H1 (cell line): Measurements from ENCODE around the gene CWC27.

Source experiments
- CTBP2 ChIP-seq: IDR thresholded peaks from 2 replicates; pipeline ENCODE4 v1.7.0; 2011; ENCODE audit warnings: borderline replicate concordance, mild to moderate bottlenecking, moderate library complexity, mixed read lengths, low read length; ENCODE audit not compliant: insufficient read depth, insufficient read length
- EZH2 ChIP-seq: fragments of 200-600 bp; sonication (generic); IDR thresholded peaks from 2 replicates; pipeline ENCODE4 v1.7.1; 2012; ENCODE audit warnings: low read depth, mild to moderate bottlenecking, moderate library complexity, low read length, inconsistent platforms; ENCODE audit not compliant: severe bottlenecking
- MAFK ChIP-seq: IDR thresholded peaks from 2 replicates; pipeline ENCODE4 v1.6.1; 2012; ENCODE audit warnings: low read depth, mild to moderate bottlenecking, improper control_type of control experiment, low read length
- USF2 ChIP-seq: IDR thresholded peaks from 2 replicates; pipeline ENCODE4 v1.6.1; 2011; ENCODE audit warnings: low read length, improper control_type of control experiment
- TF ChIP-seq, protein P1 (sequence below), 3 experiments: IDR thresholded peaks; 1 replicate in 2 of 3; 2 replicates in 1 of 3; pipeline versions ENCODE4 v1.5.1 to v1.6.1; 2011; ENCODE audit warnings: low read length in 3 of 3, mild to moderate bottlenecking in 3 of 3, inconsistent platforms in 2 of 3, low read depth in 1 of 3, moderate library complexity in 1 of 3; ENCODE audit not compliant: insufficient read depth in 1 of 3; ENCODE audit errors: control extremely low read depth in 1 of 3

DNA sequence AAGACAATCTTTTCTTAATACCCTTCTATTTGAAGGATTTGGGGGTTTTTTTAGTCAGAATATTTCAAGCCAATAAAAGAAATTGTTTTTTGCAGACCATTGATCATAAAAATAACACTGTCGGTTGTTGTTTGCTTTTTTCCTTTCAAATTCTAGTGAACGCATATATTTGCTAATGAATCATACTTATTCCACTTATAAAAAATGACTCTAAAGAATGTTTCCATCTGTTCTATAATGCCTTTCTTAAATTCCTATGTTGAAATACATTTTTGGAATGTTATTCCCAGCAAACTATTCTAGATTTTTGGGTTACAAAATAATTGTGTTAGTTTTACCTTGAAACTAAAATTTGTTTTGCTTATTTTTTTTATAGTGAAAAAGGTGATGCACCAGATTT is 32.2 kb downstream of the CWC27 start:
- TF ChIP-seq CTBP2 (no peak), MAFK (no peak), USF2 (no peak), EZH2 (no peak)
- TF ChIP-seq, protein P1, sequence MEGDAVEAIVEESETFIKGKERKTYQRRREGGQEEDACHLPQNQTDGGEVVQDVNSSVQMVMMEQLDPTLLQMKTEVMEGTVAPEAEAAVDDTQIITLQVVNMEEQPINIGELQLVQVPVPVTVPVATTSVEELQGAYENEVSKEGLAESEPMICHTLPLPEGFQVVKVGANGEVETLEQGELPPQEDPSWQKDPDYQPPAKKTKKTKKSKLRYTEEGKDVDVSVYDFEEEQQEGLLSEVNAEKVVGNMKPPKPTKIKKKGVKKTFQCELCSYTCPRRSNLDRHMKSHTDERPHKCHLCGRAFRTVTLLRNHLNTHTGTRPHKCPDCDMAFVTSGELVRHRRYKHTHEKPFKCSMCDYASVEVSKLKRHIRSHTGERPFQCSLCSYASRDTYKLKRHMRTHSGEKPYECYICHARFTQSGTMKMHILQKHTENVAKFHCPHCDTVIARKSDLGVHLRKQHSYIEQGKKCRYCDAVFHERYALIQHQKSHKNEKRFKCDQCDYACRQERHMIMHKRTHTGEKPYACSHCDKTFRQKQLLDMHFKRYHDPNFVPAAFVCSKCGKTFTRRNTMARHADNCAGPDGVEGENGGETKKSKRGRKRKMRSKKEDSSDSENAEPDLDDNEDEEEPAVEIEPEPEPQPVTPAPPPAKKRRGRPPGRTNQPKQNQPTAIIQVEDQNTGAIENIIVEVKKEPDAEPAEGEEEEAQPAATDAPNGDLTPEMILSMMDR (IDR thresholded peaks at IDR 0.05; ENCODE audit: control extremely low read depth in 1 of 3, insufficient read depth in 1 of 3, low read depth in 1 of 3, low read length in 3 of 3): no peak
